Stimulated activated naive CD8-positive, alpha-beta T cell treated with anti-CD3 and anti-CD28 coated beads, Interleukin-15, Interleukin-2, amounts not matched to agents 100 ng/mL and 50 ng/mL, for 24 hours (primary cell): ENCODE data around the gene ZNF512B.
"Not testable (repeated sequence)": the region's sequence is repeated elsewhere in the genome, so short reads cannot be mapped to it uniquely, and the experiment has no call there.

ENCODE experiments used
- H3K27ac Mint-ChIP-seq: one replicate; pipeline ENCODE4 v1.8.0; 2021; ENCODE audit warnings: mild to moderate bottlenecking, mixed read lengths
- H3K27me3 Mint-ChIP-seq: one replicate; pipeline ENCODE4 v1.8.0; 2021; ENCODE audit warnings: mixed read lengths
- H3K36me3 Mint-ChIP-seq: one replicate; pipeline ENCODE4 v1.8.0; 2021; ENCODE audit warnings: low read depth, mixed read lengths
- H3K4me1 Mint-ChIP-seq: one replicate; pipeline ENCODE4 v1.8.0; 2021; ENCODE audit warnings: low read depth, mixed read lengths
- H3K4me3 Mint-ChIP-seq: one replicate; pipeline ENCODE4 v1.8.0; 2021; ENCODE audit warnings: mild to moderate bottlenecking, mixed read lengths
- H3K9me3 Mint-ChIP-seq: one replicate; pipeline ENCODE4 v1.8.0; 2021; ENCODE audit warnings: mixed read lengths

The ZNF512B gene

GRCh38 chr20:63980806-63981728 is 11.3 kb upstream of the ZNF512B start, which contains the start of gene PRPF6:
Gene PRPF6, plus strand, starts transcription at chr20:63981132. Its CDS starts 114 bp downstream, at chr20:63981246.
- peak within 1 kb of the TSS; percentile 94 for H3K4me3 Mint-ChIP-seq
- peaks cover 63% of the 10 kb centered on the region for H3K4me1 Mint-ChIP-seq
- H3K36me3 Mint-ChIP-seq: peaks cover 34% of the 10 kb centered on the region
- peak within 1 kb of the TSS; percentile 97 for H3K27ac Mint-ChIP-seq
- no peaks in the 10 kb centered on the region for H3K27me3 Mint-ChIP-seq
- no peaks in the 10 kb centered on the region for H3K9me3 Mint-ChIP-seq

- Mint-ChIP-seq H3K4me3 (peak overlapping the region; percentile 94), H3K9me3 (no peaks in the 10 kb centered on the region), H3K36me3 (peaks cover 31% of the 10 kb centered on the region), H3K27ac (peak overlapping the region; percentile 97), H3K27me3 (no peaks in the 10 kb centered on the region), H3K4me1 (peaks cover 65% of the 10 kb centered on the region)
Measured at GRCh38 chr20:63980317-63980805, 10.6 kb upstream of the ZNF512B start.

GRCh38 chr20:63979557-63980316 is 10.0 kb upstream of the ZNF512B start, which contains the start of gene SAMD10:
Gene SAMD10, minus strand, starts transcription at chr20:63979642. Its CDS starts 175 bp downstream, at chr20:63979467.
- Mint-ChIP-seq H3K4me3 (peak within 1 kb of the TSS; percentile 94), H3K27ac (peak within 1 kb of the TSS; percentile 97), H3K9me3 (no peaks in the 10 kb centered on the region), H3K27me3 (no peaks in the 10 kb centered on the region), H3K36me3 (peaks cover 32% of the 10 kb centered on the region), H3K4me1 (peaks cover 64% of the 10 kb centered on the region)

- Mint-ChIP-seq H3K9me3 (no peaks in the 10 kb centered on the region), H3K4me1 (peaks cover 60% of the 10 kb centered on the region), H3K36me3 (peaks cover 28% of the 10 kb centered on the region), H3K4me3 (peak overlapping the region; percentile 82), H3K27me3 (no peaks in the 10 kb centered on the region), H3K27ac (peak overlapping the region; percentile 68)
Measured at GRCh38 chr20:63979229-63979556, 9.5 kb upstream of the ZNF512B start.

- Mint-ChIP-seq H3K9me3 (no peaks in the 10 kb centered on the region), H3K4me3 (peak overlapping the region; percentile 82), H3K4me1 (peaks cover 63% of the 10 kb centered on the region), H3K27ac (peak overlapping the region; percentile 78), H3K36me3 (peaks cover 32% of the 10 kb centered on the region), H3K27me3 (no peaks in the 10 kb centered on the region)
Measured at GRCh38 chr20:63978319-63979228, 8.8 kb upstream of the ZNF512B start.

- Mint-ChIP-seq H3K36me3 (peaks cover 28% of the 10 kb centered on the region), H3K9me3 (no peaks in the 10 kb centered on the region), H3K27me3 (no peaks in the 10 kb centered on the region), H3K27ac (peak overlapping the region; percentile 78), H3K4me1 (peaks cover 58% of the 10 kb centered on the region), H3K4me3 (peak overlapping the region; percentile 82)
Measured at GRCh38 chr20:63977739-63978276, 8.1 kb upstream of the ZNF512B start.

- H3K36me3 Mint-ChIP-seq: peaks cover 24% of the 10 kb centered on the region
- peak overlapping the region; percentile 11 for H3K27ac Mint-ChIP-seq
- no peaks in the 10 kb centered on the region for H3K27me3 Mint-ChIP-seq
- no peaks in the 10 kb centered on the region for H3K9me3 Mint-ChIP-seq
- peak overlapping the region; percentile 82 for H3K4me3 Mint-ChIP-seq
- H3K4me1 Mint-ChIP-seq: peaks cover 51% of the 10 kb centered on the region
Measured at GRCh38 chr20:63976980-63977738, 7.4 kb upstream of the ZNF512B start.

GRCh38 chr20:63976511-63976910 is 6.8 kb upstream of the ZNF512B start:
- H3K4me3 Mint-ChIP-seq: peak overlapping the region; percentile 2
- peaks cover 46% of the 10 kb centered on the region for H3K4me1 Mint-ChIP-seq
- H3K27ac Mint-ChIP-seq, H3K27me3 Mint-ChIP-seq, H3K9me3 Mint-ChIP-seq: not testable (repeated sequence)
- H3K36me3 Mint-ChIP-seq: peaks cover 24% of the 10 kb centered on the region

- Mint-ChIP-seq H3K9me3 (no peaks in the 10 kb centered on the region), H3K27ac (no peak overlapping the region), H3K4me1 (peaks cover 33% of the 10 kb centered on the region), H3K4me3 (no peak overlapping the region), H3K36me3 (peaks cover 24% of the 10 kb centered on the region), H3K27me3 (no peaks in the 10 kb centered on the region)
Measured at GRCh38 chr20:63974402-63975200, 4.9 kb upstream of the ZNF512B start.

GRCh38 chr20:63973636-63974401 is 4.1 kb upstream of the ZNF512B start:
- H3K27ac Mint-ChIP-seq: peak overlapping the region; percentile 56
- peaks cover 24% of the 10 kb centered on the region for H3K36me3 Mint-ChIP-seq
- no peaks in the 10 kb centered on the region for H3K9me3 Mint-ChIP-seq
- H3K27me3 Mint-ChIP-seq: no peaks in the 10 kb centered on the region
- H3K4me1 Mint-ChIP-seq: peaks cover 35% of the 10 kb centered on the region
- H3K4me3 Mint-ChIP-seq: no peak overlapping the region

- no peaks in the 10 kb centered on the region for H3K27me3 Mint-ChIP-seq
- H3K4me3 Mint-ChIP-seq: no peak overlapping the region
- no peak overlapping the region for H3K27ac Mint-ChIP-seq
- peaks cover 37% of the 10 kb centered on the region for H3K4me1 Mint-ChIP-seq
- H3K9me3 Mint-ChIP-seq: no peaks in the 10 kb centered on the region
- peaks cover 24% of the 10 kb centered on the region for H3K36me3 Mint-ChIP-seq
Measured at GRCh38 chr20:63973160-63973479, 3.4 kb upstream of the ZNF512B start.

- H3K9me3 Mint-ChIP-seq: no peaks in the 10 kb centered on the region
- H3K4me1 Mint-ChIP-seq: peaks cover 32% of the 10 kb centered on the region
- H3K36me3 Mint-ChIP-seq: peaks cover 24% of the 10 kb centered on the region
- no peaks in the 10 kb centered on the region for H3K27me3 Mint-ChIP-seq
- H3K27ac Mint-ChIP-seq: no peak overlapping the region
- H3K4me3 Mint-ChIP-seq: no peak overlapping the region
Measured at GRCh38 chr20:63972312-63973159, 2.8 kb upstream of the ZNF512B start.
